HG02763 (cell line): ENCODE measurements around the gene SORCS2.
"Not testable (repeated sequence)": the region's sequence is repeated elsewhere in the genome, so short reads cannot be mapped to it uniquely, and the experiment has no call there.

Experiments
- ATAC-seq: cut with Tn5 transposase; IDR thresholded peaks from one replicate; pipeline ENCODE4 v1.9.1; 2021; ENCODE audit warnings: mild to moderate bottlenecking, moderate library complexity; ENCODE audit not compliant: unreplicated experiment

Gene SORCS2

DNA sequence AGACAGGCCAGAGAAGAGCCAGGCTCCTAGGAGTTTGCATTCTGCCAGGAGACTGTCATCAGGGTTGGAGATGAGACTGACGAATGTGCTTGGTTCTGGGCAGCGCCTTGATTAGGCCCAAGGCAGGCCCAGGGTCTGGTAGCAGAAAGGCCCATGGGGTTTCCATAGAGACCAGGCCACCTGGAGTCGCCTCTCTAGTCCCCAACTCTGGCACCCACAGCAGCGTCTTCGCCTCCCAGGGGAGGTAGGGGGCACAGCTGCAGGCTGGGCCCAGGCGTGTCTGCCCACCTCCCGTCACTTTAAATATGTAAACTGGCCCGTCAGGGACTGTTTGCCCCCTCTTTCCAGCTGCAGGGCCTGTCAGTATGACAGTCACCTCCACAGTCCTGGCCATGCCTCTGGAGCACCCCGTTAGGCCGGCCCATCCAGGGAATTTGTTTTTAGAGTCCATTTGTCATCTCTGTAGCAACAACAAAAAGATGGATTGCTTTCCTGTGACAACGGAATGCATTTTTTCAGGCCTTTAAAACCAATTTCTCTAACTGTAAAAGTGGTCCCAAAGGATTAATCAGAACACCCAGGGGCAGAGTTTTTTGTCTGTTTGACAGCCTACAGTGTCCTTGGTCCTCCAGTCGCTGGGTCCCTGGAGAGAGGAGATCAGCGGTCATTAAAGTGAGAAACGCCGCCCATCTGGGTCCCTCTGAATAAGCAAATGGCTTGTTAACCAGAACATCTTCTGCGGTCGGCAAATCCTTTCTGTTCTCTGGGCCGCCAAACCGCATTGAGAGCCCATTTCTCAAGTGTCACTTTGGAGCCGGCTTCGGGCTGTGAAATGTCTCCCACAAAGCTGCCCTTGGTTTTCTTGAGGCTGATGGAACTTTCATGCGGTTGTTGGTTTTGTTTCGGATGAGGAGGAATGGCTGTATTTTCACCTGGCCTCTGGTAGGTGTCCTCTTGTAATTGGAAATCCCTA, 395.4 kb downstream of the SORCS2 start:
- ATAC-seq, result no peak

- no peak for ATAC-seq
Observed at GRCh38 chr4:7590189-7590588, 397.9 kb downstream of the SORCS2 start.

DNA sequence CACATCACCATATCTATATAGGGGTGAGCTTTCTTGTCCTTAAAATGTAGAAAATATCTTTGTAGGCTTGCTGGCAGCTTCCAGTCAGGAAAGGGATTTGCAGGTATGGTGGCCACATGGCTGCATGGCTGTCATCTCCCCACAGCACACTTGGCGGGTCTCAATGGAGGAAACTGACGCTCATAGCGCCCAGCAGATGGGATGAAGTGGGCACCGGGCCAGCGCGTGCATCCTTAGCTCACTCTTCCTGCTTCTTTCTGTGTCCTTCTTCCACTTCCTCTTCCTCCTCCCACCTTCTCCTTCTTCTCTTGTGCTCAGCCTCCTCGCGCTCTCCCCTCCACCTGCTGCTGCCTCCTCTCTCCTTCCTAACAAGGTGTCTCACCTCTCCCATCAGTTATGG, 398.6 kb downstream of the SORCS2 start:
- ATAC-seq, result no peak

DNA sequence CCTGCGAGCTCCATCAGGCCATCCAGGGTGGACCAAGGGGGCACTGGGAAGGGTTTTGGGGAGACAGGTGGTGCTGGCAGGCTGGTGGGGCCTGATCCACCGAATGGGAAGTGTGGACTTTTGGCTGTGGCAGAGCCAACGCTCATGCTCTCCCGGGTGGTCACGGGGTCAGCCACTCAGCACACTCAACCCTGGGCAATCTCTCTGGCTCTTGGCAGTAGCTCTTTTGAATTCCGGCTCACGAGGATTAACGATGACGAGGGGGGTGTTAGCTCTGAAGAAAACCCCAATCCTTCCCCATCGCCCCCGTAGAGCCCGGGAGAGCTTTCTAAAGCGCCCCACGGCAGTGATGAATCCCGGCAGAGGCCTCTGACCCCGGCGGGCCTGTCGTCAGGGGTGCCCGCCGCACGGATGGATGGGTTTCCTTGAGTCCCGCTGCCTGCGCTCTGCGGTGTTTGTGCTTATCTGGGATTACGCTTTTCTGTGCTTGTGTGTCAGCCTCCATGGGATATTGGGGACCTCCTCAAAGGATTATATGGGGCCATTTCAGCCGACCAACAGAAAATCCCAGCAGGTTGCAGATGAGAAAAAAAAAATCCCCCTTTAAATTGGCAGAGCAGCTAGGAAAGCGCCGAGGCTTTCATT, 399.2 kb downstream of the SORCS2 start:
- ATAC-seq, result no peak

DNA sequence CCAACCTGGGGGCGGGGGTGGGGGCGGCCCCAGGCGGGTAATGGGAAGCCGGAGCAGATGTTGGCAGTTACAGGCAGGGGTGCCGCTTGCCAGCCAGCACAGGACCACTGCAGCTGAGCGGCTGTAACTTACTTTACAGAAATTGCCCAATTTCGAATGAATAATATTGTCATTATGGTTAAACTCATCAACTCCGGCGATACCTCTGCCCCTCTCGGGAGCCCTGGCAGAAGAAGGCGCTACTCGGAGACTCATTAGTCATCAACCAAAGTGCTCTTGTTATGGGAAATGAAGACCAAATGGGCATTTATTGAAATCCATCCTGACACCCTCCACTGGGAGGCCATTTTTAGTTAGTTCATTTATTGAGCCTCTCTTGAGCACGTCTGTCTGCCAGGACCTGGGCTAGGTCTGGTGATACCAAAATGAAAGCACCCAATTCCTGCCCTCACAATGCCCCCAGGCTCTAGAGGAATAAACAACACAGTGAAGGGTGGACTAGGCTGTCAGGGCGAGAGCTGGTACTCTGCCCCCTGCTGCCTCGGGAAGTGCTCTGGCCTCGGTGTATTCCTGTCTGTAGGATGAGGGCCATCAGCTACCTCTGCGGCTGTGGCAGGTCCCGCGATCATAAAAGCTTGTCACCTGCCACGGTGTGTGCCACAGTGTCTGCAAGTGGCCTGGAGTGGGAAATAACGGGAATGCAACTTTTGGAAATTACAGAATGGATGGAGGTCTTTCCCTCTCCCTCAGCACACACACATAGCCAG, 401.5 kb downstream of the SORCS2 start:
- no peak for ATAC-seq

- ATAC-seq, result no peak
Observed at GRCh38 chr4:7595934-7596461, 403.7 kb downstream of the SORCS2 start.

DNA sequence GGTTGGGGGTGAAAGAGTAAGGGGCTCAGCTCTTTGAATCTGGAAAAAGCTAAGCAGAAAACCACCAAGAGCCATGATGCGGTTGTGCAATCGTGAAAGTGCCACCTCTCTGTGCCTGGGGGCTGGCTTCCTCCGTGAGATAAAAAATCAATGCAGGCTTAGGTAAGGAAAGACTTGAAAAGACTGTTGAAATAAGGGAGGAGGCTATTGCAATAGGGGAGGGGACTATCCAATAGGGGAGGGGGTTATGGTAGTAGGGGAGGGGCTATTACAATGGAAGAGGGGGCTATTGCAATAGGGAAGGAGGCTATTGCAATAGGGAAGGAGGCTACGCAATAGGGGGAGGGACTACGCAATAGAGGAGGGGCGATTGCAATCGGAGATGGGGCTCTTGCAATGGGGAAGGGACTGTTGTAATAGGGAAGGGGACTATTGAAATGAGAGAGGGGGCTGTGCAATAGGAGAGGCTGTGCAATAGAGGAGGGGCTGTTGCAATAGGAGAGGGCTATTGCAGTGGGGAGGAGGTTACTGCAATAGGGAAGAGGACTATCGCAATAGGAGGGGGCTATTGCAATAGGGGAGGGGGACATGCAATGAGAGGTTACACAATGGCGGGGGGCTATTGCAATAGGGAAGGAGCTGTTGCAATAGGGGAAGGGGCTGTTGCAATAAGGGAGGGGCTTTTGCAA, 404.7 kb downstream of the SORCS2 start:
- no peak for ATAC-seq

GRCh38 chr4:7598939-7599790, 406.8 kb downstream of the SORCS2 start:
- ATAC-seq, result no peak

GRCh38 chr4:7600247-7600646, 407.9 kb downstream of the SORCS2 start:
- no peak for ATAC-seq

- not testable (repeated sequence) for ATAC-seq
Observed at GRCh38 chr4:7602166-7602565, 409.8 kb downstream of the SORCS2 start.

DNA sequence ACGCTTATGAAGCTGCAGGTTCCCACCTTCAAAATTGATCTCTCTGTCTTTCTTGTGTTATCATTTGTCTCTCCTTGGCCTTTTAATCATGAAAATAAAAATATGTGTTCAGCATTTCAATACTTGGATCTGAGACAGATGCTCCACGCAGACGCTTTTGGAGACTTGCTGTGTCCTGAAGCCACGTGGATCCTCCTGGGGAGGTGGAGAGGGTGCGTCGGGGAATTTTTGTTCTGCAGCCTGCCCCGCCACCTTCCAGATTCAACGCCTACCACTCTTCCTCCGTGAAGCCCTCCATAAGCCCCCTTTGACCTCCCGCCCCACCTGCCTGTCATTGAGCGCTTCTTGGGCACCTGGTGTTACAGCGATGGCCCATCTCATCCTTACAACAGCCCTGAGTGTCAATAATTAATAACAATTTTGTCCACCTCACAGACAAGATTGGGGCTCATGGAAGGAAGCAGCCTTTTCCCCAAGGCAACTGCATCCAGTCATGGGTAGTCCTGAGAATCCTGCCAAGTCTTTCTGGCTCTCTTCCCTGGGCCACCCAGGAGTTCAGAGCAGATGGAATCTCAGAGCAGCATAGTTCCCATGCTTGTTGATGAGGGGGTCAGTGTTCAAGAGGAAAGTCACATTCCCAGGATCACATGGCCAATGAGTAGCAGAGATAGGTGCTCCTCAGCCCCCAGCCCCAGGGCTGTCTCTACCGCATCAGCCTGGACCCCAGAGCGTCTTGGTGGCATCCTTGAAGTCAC, 415.0 kb downstream of the SORCS2 start:
- ATAC-seq, result no peak

- ATAC-seq, result no peak
Observed at GRCh38 chr4:7608046-7608445, 415.7 kb downstream of the SORCS2 start.

DNA sequence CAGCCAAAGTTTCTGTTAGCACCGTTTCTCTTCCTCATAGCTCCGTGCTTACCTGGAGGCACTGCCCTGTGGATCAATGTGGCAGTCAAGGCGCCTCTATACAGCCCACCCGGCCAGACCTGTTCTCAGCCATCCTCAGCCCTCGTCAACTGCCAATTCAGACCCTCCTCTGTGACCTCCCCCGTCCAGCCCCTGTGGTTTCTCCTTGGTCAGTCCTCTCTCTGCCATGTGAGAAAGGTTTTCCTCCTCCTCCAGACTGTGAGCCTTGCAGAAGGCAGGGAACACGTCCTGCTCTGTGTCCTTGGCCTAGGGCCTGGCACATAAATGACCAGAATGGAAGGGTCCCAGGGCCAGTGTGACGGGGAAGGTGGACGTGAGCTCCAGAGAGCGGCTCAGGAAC, 417.0 kb downstream of the SORCS2 start:
- no peak for ATAC-seq

- no peak for ATAC-seq
Observed at GRCh38 chr4:7610022-7610670, 417.8 kb downstream of the SORCS2 start.

DNA sequence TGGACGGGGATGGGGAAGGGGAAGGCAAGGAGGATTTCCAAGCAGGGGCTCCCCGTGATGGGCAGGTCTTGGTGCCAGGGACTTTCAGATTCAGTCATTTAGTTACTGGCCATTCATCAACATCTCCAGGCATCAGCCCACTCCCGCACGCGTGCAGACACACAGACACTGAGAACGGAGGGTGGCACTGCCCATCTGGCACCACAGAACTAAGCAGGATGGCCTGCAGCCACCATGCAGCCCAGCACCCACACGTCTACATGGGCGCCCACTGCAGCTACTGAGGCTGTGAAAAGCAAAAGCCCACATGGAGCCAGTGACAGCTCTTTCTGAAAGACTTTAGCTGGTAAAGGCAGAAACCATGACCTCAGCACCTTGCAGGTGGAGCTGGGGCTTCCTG, 418.5 kb downstream of the SORCS2 start:
- ATAC-seq, result no peak

GRCh38 chr4:7612311-7612897, 420.1 kb downstream of the SORCS2 start:
- no peak for ATAC-seq

DNA sequence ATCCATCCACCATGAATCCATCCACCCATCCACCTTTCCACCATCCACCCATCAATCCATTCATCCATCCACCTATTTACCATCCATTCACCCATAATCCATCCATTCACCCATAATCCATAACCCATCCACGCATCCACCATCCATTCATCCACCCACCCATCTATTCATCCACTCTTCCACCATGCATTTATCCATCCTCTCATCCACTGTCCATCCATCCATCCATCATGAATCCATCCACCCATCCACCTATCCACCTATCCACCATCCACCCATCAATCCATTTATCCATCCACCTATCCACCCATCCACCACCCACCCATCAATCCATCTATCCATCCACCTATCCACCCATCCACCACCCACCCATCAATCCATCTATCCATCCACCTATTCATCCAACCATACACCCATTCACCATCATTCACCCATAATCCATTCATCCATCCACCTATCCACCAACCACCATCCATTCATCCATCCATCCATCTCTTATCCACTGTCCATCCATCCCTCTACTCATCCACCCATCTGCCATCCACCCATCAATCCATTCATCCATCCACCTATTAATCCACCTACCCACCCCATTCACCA, 422.1 kb downstream of the SORCS2 start:
- no peak for ATAC-seq

GRCh38 chr4:7616193-7616592, 423.9 kb downstream of the SORCS2 start:
- no peak for ATAC-seq
